Muscle layer of duodenum (tissue), 2 donors: ENCODE measurements around the gene CCDC138.

Experiments used
- H3K27ac ChIP-seq: one replicate; pipeline ENCODE4 v1.7.0; 2013; ENCODE audit warnings: mild to moderate bottlenecking, low read length
- H3K27me3 ChIP-seq: one replicate; pipeline ENCODE4 v1.7.0; 2013; ENCODE audit warnings: low read depth, mild to moderate bottlenecking, control low read depth, low read length
- H3K36me3 ChIP-seq, 2 donors: one replicate each; pipeline ENCODE4 v1.7.0; 2013; ENCODE audit warnings: low read length in 2 of 2, control low read depth in 1 of 2, mild to moderate bottlenecking in 1 of 2; ENCODE audit not compliant: insufficient read depth in 2 of 2, control insufficient read depth in 1 of 2
- H3K4me1 ChIP-seq, 2 donors: one replicate each; pipeline ENCODE4 v1.7.0; 2013; ENCODE audit warnings: low read length in 2 of 2, mild to moderate bottlenecking in 2 of 2, control low read depth in 1 of 2, moderate library complexity in 1 of 2; ENCODE audit not compliant: insufficient read depth in 2 of 2, control insufficient read depth in 1 of 2
- H3K4me3 ChIP-seq, 2 donors: one replicate each; pipeline ENCODE4 v1.7.0; 2013; ENCODE audit warnings: low read length in 2 of 2, low read depth in 1 of 2, mild to moderate bottlenecking in 1 of 2
- H3K9me3 ChIP-seq, 2 donors: one replicate each; pipeline ENCODE4 v1.7.0; 2013; ENCODE audit warnings: low read length in 2 of 2, control low read depth in 1 of 2, mild to moderate bottlenecking in 1 of 2; ENCODE audit not compliant: control insufficient read depth in 1 of 2
- donor health status: healthy.

The CCDC138 gene

DNA sequence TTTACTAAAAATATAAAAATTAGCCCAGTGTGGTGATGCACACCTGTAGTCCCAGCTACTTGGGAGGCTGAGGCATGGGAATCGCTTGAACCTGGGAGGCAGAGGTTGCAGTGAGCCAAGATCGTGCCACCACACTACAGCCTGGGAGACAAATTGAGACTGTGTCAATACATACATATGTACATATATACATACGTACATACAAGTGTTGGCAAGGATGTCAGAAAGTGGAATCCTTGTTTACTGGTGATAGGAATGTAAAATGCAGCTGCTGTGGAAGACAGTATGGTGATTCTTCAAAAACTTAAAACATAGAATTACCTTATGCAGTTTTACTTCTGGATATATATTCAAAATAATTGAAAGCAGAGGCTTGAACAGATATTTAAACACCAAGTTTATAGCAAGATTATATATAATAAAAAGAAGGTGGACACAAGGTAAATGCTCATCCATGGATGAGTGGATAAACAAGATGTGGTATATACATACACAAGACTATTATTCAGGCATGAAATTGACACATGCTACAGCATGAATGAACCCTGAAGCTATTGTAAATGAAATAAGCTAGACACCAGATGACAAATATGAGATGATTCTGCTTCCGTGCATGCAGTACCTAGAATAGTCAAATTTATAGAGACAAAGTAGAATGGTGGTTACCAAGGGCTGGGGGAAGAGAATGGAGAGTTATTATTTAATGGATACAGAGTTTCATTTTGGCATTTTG lies 43.2 kb downstream of the CCDC138 start:
- no peaks in the 10 kb centered on the region for H3K36me3 ChIP-seq
- no peaks in the 10 kb centered on the region for H3K4me1 ChIP-seq
- no peaks in the 10 kb centered on the region for H3K27me3 ChIP-seq
- H3K27ac ChIP-seq: no peak overlapping the region
- H3K9me3 ChIP-seq: no peaks in the 10 kb centered on the region
- no peak overlapping the region for H3K4me3 ChIP-seq

GRCh38 chr2:108833219-108833618 lies 46.6 kb downstream of the CCDC138 start:
- Histone ChIP-seq H3K27me3 (no peaks in the 10 kb centered on the region), H3K36me3 (no peaks in the 10 kb centered on the region), H3K4me1 (no peaks in the 10 kb centered on the region), H3K27ac (no peak overlapping the region), H3K4me3 (no peak overlapping the region), H3K9me3 (peaks cover 0 to 3% of the 10 kb centered on the region in 2 donors)

GRCh38 chr2:108834620-108835019 lies 48.0 kb downstream of the CCDC138 start:
- no peaks in the 10 kb centered on the region for H3K27me3 ChIP-seq
- H3K27ac ChIP-seq: no peak overlapping the region
- H3K4me1 ChIP-seq: no peaks in the 10 kb centered on the region
- no peaks in the 10 kb centered on the region for H3K36me3 ChIP-seq
- H3K4me3 ChIP-seq: no peak overlapping the region
- peaks cover 3 to 4% of the 10 kb centered on the region in 2 donors for H3K9me3 ChIP-seq

- Histone ChIP-seq H3K9me3 (peaks cover 4 to 6% of the 10 kb centered on the region in 2 donors), H3K27me3 (no peaks in the 10 kb centered on the region), H3K4me3 (no peak overlapping the region), H3K27ac (no peak overlapping the region), H3K36me3 (no peaks in the 10 kb centered on the region), H3K4me1 (no peaks in the 10 kb centered on the region)
These were observed 48.5 kb downstream of the CCDC138 start for GRCh38 chr2:108835040-108835439.

- Histone ChIP-seq H3K4me3 (no peak overlapping the region), H3K9me3 (peaks cover 4 to 9% of the 10 kb centered on the region in 2 donors), H3K36me3 (no peaks in the 10 kb centered on the region), H3K27me3 (no peaks in the 10 kb centered on the region), H3K4me1 (no peaks in the 10 kb centered on the region), H3K27ac (no peak overlapping the region)
These were observed 50.6 kb downstream of the CCDC138 start for GRCh38 chr2:108837198-108837597.

- Histone ChIP-seq H3K4me1 (no peaks in the 10 kb centered on the region), H3K27ac (no peak overlapping the region), H3K9me3 (peaks cover 4 to 9% of the 10 kb centered on the region in 2 donors), H3K36me3 (no peaks in the 10 kb centered on the region), H3K4me3 (no peak overlapping the region), H3K27me3 (no peaks in the 10 kb centered on the region)
These were observed 54.9 kb downstream of the CCDC138 start for GRCh38 chr2:108841506-108841905.

GRCh38 chr2:108845923-108846322 lies 59.4 kb downstream of the CCDC138 start:
- H3K9me3 ChIP-seq: peaks cover 0 to 3% of the 10 kb centered on the region in 2 donors
- H3K27ac ChIP-seq: no peak overlapping the region
- H3K4me1 ChIP-seq: no peaks in the 10 kb centered on the region

GRCh38 chr2:108847000-108847399 lies 60.4 kb downstream of the CCDC138 start:
- H3K4me3 ChIP-seq: no peak overlapping the region
- no peaks in the 10 kb centered on the region for H3K27me3 ChIP-seq
- H3K27ac ChIP-seq: no peak overlapping the region
- H3K36me3 ChIP-seq: peaks cover 0 to 6% of the 10 kb centered on the region in 2 donors
- no peaks in the 10 kb centered on the region for H3K4me1 ChIP-seq
- H3K9me3 ChIP-seq: no peaks in the 10 kb centered on the region

More at GRCh38 chr2:108845923-108846322, 59.4 kb downstream of the CCDC138 start:
- Histone ChIP-seq H3K4me3 (no peak overlapping the region), H3K36me3 (peaks cover 0 to 5% of the 10 kb centered on the region in 2 donors), H3K27me3 (no peaks in the 10 kb centered on the region)

- H3K27me3 ChIP-seq: no peaks in the 10 kb centered on the region
- peaks cover 0 to 10% of the 10 kb centered on the region in 2 donors for H3K36me3 ChIP-seq
- H3K9me3 ChIP-seq: peaks cover 0 to 2% of the 10 kb centered on the region in 2 donors
- no peak overlapping the region for H3K27ac ChIP-seq
- H3K4me3 ChIP-seq: no peak overlapping the region
- H3K4me1 ChIP-seq: no peaks in the 10 kb centered on the region
These were observed 65.8 kb downstream of the CCDC138 start for GRCh38 chr2:108852375-108852774.

- no peak overlapping the region for H3K27ac ChIP-seq
- H3K36me3 ChIP-seq: peaks cover 0 to 10% of the 10 kb centered on the region in 2 donors
- peaks cover 0 to 2% of the 10 kb centered on the region in 2 donors for H3K9me3 ChIP-seq
- H3K4me3 ChIP-seq: no peak overlapping the region
- no peaks in the 10 kb centered on the region for H3K27me3 ChIP-seq
- H3K4me1 ChIP-seq: no peaks in the 10 kb centered on the region
These were observed 66.8 kb downstream of the CCDC138 start for GRCh38 chr2:108853421-108853820.

GRCh38 chr2:108854484-108854883 lies 67.9 kb downstream of the CCDC138 start:
- Histone ChIP-seq H3K36me3 (peaks cover 0 to 10% of the 10 kb centered on the region in 2 donors), H3K27me3 (no peaks in the 10 kb centered on the region), H3K9me3 (peaks cover 0 to 2% of the 10 kb centered on the region in 2 donors), H3K4me1 (no peaks in the 10 kb centered on the region), H3K4me3 (no peak overlapping the region), H3K27ac (no peak overlapping the region)

DNA sequence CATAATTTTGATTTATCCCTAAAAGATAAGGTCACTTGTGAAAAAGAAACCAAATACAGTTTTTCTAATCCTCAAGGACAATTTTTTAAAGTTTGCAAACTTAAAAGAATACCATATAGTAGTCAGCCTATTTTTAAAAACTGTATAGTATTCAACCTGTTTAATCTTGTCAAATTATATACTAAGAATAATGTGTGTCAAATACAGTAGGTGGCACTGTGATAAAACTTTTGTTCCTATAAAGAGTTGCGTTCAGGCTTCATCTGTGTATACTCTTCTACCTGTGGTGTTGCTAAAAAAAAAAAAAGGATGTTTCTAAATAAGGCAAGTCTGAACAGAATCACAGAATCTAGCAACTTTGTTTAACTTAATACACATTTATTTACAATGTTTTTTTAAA lies 68.6 kb downstream of the CCDC138 start:
- H3K4me3 ChIP-seq: no peak overlapping the region
- H3K36me3 ChIP-seq: peaks cover 0 to 10% of the 10 kb centered on the region in 2 donors
- no peaks in the 10 kb centered on the region for H3K4me1 ChIP-seq
- H3K27me3 ChIP-seq: no peaks in the 10 kb centered on the region
- peaks cover 0 to 2% of the 10 kb centered on the region in 2 donors for H3K9me3 ChIP-seq
- no peak overlapping the region for H3K27ac ChIP-seq
